HuH-7.5 (cell line): ENCODE measurements around the gene SUGP1.
A peak's percentile ranks its signal among the peaks of the same experiment; 100 is the strongest.

Source experiments
- DNase-seq: peaks from one replicate; pipeline ENCODE4 v3.0.0; 2011; ENCODE audit warnings: low spot score

The SUGP1 gene

DNA sequence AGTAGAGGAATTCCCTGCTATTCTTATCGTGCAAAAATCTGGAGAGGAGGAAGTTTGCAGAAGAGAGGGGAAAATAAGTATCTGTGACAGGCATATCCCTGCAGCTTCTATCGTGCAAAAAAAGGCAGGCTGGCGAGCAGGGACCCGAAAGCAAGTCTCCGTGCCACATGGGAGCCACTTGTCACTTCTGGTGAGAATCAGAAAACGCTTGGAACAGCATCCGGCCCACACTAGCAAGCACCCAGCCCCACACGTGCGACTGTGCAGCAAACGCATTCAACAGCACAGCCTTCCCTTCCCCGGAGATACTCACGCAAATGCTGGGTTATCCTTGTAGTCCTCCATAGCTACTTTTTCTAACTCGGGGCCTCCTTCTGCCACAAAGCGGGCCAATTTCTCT lies 16.9 kb downstream of the SUGP1 start:
- DNase-seq = no peak

DNA sequence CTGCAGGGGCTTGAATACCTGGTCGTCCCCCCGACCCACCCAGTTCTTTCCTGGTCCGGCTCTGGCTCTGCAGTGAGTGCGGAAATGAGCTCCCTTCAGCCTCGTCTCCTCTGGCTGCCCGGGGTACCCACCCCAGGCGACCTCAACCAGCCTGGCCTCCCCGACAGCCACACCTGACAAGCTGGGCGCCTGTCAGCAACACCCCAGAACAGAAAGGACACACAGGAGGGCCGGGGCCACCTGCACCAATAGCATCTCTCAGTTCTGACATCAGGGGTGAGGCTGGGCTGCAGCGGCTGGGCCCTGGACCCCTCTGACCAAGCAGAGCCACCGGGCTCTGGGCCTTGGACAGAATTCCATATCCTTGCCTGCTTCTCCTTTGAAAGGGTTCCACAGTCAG lies 19.7 kb downstream of the SUGP1 start:
- no peak for DNase-seq

DNA sequence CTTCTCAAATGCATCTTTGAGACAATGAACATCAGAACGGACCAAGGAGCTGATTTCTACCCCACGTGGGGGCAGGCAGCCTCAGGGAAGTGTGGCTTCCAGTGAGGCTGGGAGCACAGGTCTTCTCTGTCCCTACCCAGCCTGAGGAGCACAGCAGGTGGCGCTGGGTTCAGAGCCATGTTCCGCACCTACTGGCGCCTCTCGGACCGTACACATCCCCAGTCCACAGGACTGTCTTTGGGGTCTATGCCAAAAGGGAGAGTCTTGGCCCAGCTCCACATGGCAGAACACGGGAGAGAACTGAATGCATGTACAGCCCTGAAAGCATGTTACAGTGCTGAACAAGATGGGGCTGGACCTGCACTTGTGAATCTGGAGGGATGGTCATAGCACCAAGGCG lies 22.6 kb downstream of the SUGP1 start:
- no peak for DNase-seq

- DNase-seq = no peak
Measured at GRCh38 chr19:19296953-19297689, 23.2 kb downstream of the SUGP1 start.

DNA sequence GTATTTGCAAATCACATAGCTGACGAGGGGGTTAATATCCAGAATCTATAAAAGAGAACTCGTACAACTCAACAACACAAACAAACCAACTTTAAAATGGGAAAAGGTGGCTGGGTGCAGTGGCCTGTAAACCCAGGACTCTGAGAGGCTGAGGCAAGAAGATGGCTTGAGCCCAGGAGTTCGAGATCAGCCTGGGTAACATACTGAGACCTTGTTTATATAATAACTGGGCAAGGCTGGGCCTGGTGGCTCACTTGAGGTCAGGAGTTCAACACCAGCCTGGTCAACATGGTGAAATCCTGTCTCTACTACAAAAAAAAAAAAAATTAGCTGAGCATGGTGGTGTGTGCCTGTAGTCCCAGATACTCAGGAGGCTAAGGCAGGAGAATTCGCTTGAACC lies 25.4 kb downstream of the SUGP1 start:
- DNase-seq = no peak

GRCh38 chr19:19292607-19293006 lies 27.7 kb downstream of the SUGP1 start:
- DNase-seq = no peak

- DNase-seq = no peak
Measured at GRCh38 chr19:19285686-19286085, 34.6 kb downstream of the SUGP1 start.

DNA sequence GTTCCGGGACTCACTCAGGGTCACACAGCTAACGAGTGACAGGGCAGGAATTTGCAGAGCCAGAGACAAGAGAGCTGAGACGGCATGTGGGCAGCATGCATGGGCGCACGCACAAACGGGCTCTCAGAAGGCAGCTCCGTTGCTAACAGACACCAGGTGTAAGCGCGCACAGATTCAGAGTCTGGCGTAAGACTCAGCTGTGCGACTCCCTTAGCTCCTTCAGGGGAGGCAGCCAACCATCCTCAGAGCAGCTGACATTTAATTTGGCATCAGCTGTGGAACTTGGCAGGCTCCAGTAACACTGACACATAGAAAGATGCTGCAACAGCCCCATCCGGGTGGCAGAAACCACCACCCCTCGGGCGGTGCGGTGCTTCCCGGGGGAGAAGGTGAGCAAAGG lies 39.7 kb downstream of the SUGP1 start:
- no peak for DNase-seq

GRCh38 chr19:19279853-19280252 lies 40.5 kb downstream of the SUGP1 start:
- DNase-seq = no peak

- DNase-seq = no peak
Measured at GRCh38 chr19:19279062-19279612, 41.2 kb downstream of the SUGP1 start.

DNA sequence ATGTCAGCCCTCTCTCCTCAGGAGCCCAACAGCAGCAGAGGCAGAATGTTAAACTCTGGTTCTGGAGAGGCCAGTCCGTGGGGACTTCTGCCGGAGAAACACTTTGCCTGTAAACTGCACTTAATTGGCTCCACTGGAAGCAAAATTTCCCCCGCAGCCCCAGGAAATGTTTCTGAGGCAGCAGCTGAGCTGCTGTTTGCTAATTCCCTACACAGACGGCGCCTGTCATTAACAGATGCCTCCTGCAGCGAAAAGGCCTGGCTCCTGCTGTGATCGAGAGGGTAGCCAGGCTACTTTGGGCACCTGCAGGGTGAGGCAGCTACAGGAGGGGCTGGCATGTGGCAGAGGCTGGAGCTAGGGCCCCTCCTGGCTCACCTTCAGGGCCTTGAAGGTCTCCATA lies 42.0 kb downstream of the SUGP1 start:
- DNase-seq = no peak

DNA sequence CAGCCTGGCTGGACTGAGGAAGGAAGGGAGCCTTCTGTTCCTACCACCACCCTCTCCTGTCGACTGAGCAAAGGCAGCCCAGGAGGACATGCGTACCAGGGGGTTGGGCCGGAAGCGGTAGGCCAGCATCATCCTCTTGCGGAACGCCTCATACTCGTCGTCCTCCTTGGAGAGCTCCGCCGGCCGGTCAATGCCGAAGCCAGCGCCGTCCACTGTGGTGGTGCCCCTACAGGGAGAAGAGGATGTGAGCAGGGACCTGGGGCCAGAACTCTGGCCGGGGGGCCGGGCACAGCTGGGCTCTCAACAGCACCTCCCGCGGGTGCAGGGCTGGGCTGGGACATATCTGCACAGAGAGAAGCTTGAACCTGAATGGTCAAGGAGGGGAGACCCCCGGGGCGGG lies 43.5 kb downstream of the SUGP1 start:
- DNase-seq = no peak

- no peak for DNase-seq
Measured at GRCh38 chr19:19276386-19276785, 43.9 kb downstream of the SUGP1 start.

- no peak for DNase-seq
Measured at GRCh38 chr19:19274716-19275565, 45.4 kb downstream of the SUGP1 start.

DNA sequence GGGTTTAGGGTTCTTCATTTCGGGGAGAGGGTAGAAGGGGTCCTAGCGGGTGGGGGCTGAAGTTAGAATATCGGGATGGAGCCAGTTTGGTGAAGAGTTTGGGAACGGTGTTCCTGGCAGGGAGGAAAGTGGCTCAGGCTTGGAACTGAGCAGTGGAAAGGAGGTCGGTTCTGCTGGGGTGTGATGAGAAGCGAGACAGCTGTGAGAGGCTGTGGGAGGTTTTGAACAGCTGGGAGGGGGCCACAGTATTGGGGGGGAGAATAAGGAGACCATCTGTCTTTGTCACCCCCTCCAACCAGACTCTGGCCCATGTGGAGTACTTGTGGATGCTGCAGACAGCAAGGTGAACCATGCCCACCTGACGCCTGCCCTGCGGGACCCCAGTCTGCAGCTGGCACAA lies 46.2 kb downstream of the SUGP1 start:
- peak; percentile 29 for DNase-seq

DNA sequence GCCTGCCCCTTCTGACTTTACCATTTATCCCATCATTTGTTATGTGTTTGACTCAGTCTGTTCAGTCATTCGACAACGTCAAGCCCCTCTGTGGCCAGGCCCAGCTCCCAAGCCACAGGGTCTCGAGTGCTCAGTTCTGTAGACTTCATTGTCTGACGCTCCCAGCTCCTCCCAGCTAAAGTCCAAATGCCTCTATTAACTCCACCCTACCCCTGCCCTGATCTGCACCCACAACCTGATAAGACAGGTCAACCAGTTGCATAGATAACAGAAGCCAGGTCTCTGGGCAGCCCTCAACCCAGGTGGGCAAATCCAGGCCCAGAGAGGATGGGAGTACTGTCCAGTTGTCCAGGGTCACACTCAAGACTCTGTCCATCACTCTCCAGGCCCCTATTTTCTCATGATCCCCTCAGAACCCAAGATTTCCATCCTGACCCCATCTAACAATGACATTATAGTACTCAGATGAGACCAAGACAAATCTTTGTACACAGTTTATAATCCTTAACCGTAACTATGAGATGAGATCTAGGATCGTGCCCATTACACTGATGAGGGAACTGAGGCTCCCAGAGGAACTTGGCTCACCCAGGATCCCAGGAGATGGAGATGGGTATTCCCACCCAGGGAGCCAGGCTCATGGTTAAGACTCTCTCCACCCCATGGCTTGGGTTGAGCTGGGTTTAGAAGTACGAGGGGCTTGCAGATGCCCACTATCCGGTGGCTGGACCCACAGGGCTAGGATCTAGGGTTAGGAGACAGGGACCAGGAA lies 48.3 kb downstream of the SUGP1 start:
- DNase-seq = peak; percentile 47

GRCh38 chr19:19270749-19271571 lies 49.3 kb downstream of the SUGP1 start:
- DNase-seq = peak; percentile 8

- no peak for DNase-seq
Measured at GRCh38 chr19:19269952-19270694, 50.2 kb downstream of the SUGP1 start.

DNA sequence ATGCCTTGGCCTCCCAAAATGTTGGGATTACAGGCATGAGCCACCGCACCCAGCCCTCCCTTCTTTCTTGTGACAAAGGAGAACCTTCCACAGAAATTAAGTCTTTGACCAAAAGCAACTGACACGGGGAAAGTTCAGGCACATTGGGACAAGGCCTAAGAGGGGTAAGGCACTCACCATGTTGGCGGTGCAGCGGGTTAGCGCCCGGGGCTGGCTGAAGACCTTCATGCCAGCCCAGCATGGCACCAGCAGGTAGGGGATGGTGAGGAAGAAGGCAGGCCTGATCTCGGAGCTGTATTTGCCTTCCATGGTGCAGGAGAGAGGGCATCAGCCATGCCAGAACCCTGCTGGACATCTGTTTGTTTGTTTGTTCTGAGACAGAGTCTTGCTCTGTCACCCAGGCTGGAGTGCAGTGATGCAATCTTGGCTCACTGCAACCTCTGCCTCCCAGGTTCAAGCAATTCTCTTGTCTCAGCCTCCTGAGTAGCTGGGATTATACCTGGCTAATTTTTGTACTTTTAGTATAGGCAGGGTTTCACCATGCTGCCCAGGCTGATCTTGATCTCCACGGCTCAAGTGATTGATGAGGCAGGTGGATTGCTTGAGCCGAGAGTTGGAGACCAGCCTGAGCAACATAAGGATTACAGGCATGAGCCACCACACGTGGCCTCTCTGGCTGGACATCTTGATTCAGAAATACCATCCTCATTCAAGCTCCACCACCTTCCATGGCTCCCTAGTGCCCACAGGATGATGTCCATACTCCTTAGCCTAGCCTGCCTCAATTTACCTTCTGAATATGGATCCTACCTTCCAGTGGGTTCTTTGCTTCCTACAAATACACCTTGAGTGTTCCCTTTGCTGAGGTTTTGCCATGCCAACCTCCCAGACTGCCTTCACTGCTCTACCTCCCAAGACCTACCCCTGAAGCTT lies 51.6 kb downstream of the SUGP1 start:
- peak; percentile 31 for DNase-seq

DNA sequence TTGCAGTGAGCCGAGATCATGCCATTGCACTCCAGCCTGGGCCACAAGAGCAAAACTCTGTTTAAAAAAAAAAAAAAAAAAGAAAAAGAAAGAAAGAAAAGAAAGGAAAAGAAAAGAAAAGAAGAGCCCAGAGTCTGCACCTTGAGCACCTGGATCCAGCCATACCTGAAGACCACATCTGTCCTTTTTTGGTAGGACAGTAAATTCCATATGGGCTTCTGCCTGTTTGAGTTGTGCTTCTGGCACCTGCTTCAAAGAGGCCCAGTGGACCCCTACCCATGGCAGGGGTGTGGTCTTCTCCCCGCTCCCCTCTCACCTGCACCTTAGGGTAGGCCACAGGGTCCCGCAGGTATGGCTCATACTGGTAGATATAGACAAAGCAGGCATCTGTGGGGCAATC lies 53.0 kb downstream of the SUGP1 start:
- DNase-seq = peak; percentile 6
